K562 (cell line): Measurements from ENCODE around the gene WDR31. TPM values are rescaled to one million over a fixed set of nuclear protein-coding genes. Genes with fewer than 3 reads are reported as not detected.

Experiments used
- ARNT ChIP-seq, 2 experiments: fragments of 450-650 bp; IDR thresholded peaks; 2 replicates each; pipeline ENCODE4 v1.6.1; 2016; ENCODE audit warnings: mild to moderate bottlenecking in 1 of 2
- C11orf30 ChIP-seq: fragments of 450-650 bp; IDR thresholded peaks from 2 replicates; pipeline ENCODE4 v1.6.1; 2016; ENCODE audit warnings: low read depth, mild to moderate bottlenecking
- CTCF ChIP-seq, 3 experiments: IDR thresholded peaks in 2 of 3; conservative IDR thresholded peaks in 1 of 3; 2 replicates each; pipeline ENCODE4 v1.5.1; 2011 to 2012; ENCODE audit warnings: low read length in 3 of 3, mild to moderate bottlenecking in 3 of 3, control low read depth in 2 of 3, improper control_type of control experiment in 1 of 3, inconsistent platforms in 1 of 3, low read depth in 1 of 3, mixed read lengths in 1 of 3, moderate library complexity in 1 of 3; ENCODE audit not compliant: insufficient read depth in 2 of 3
- DEAF1 ChIP-seq: fragments of 450-650 bp; formaldehyde crosslinking; IDR thresholded peaks from 2 replicates; pipeline ENCODE4 v1.4.0; 2020; ENCODE audit warnings: mild to moderate bottlenecking, moderate library complexity
- GABPB2 ChIP-seq: fragments of 250-450 bp; sonication (Bioruptor Pico); conservative IDR thresholded peaks from 2 replicates; pipeline ENCODE4 v1.5.1; 2021; ENCODE audit warnings: mild to moderate bottlenecking
- GATAD2B ChIP-seq: fragments of 450-650 bp; IDR thresholded peaks from 2 replicates; pipeline ENCODE4 v1.6.1; 2017; ENCODE audit warnings: mild to moderate bottlenecking, borderline replicate concordance
- GMEB1 ChIP-seq: fragments of 250-450 bp; sonication (Bioruptor Pico); IDR thresholded peaks from 2 replicates; pipeline ENCODE4 v1.4.0; 2020; ENCODE audit warnings: mild to moderate bottlenecking
- NFE2 ChIP-seq: IDR thresholded peaks from 2 replicates; pipeline ENCODE4 v1.6.1; 2014; ENCODE audit warnings: antibody characterized with exemption, low read depth
- PHF21A ChIP-seq: fragments of 450-650 bp; IDR thresholded peaks from 2 replicates; pipeline ENCODE4 v1.6.1; 2017; ENCODE audit warnings: low read depth, borderline replicate concordance
- SIX5 ChIP-seq, 2 experiments: IDR thresholded peaks; 2 replicates each; pipeline ENCODE4 v1.6.1; 2011; ENCODE audit warnings: low read length in 2 of 2, borderline replicate concordance in 1 of 2, low read depth in 1 of 2, mild to moderate bottlenecking in 1 of 2, moderate library complexity in 1 of 2; ENCODE audit not compliant: insufficient read depth in 1 of 2
- SP1 ChIP-seq: sonication (generic); formaldehyde crosslinking; IDR thresholded peaks from 2 replicates; pipeline ENCODE4 v1.8.1; 2022; ENCODE audit warnings: mild to moderate bottlenecking, missing genetic modification reagents
- TEAD4 ChIP-seq, 2 experiments: sonication (generic) in 1 of 2; formaldehyde crosslinking in 1 of 2; IDR thresholded peaks; 2 replicates each; pipeline versions ENCODE4 v1.6.1 to v1.8.0; 2012 to 2022; ENCODE audit warnings: borderline replicate concordance in 1 of 2, inconsistent platforms in 1 of 2, low read length in 1 of 2, mild to moderate bottlenecking in 1 of 2, missing genetic modification reagents in 1 of 2
- ZFP1 ChIP-seq: fragments of 450-650 bp; formaldehyde crosslinking; IDR thresholded peaks from 2 replicates; pipeline ENCODE4 v1.4.0; 2020; ENCODE audit warnings: mild to moderate bottlenecking, mixed read lengths
- ZHX1 ChIP-seq: fragments of 150-350 bp; conservative IDR thresholded peaks from 2 replicates; pipeline ENCODE4 v1.6.1; 2014; ENCODE audit warnings: low read length
- ZNF217 ChIP-seq: sonication (generic); formaldehyde crosslinking; IDR thresholded peaks from 2 replicates; pipeline ENCODE4 v1.8.0; 2022; ENCODE audit warnings: mild to moderate bottlenecking, missing genetic modification reagents
- ZNF57 ChIP-seq: fragments of 450-650 bp; formaldehyde crosslinking; IDR thresholded peaks from 2 replicates; pipeline ENCODE4 v1.4.0; 2020; ENCODE audit warnings: mild to moderate bottlenecking, moderate library complexity
- polyA plus RNA-seq, 8 experiments: library from polyadenylated mRNA; depleted of rRNA in 4 of 8; stranded (reverse) in 5 of 8; unstranded in 3 of 8; fragments of >200 nt; fragmentation: Nextera tagmentation in 2 of 8; fragmentation: Illumina TruSeq in 1 of 8; extraction: Ambion mirVana in 2 of 8; extraction: Trizol in 1 of 8; gene quantifications; 2 replicates each; pipeline versions ENCODE4 v1.2.1 to v1.2.3, GENCODE V29; 2011 to 2014; ENCODE audit warnings: inconsistent platforms in 1 of 8, missing spikeins in 1 of 8
- total RNA-seq, 7 experiments: library from RNA; depleted of rRNA in 6 of 7; stranded (reverse); fragments of >200 nt in 6 of 7; fragmentation: Illumina TruSeq in 2 of 7; extraction: Trizol in 2 of 7; gene quantifications; 2 replicates each; pipeline versions ENCODE4 v1.2.1 to v1.2.3, GENCODE V29; 2011 to 2021; ENCODE audit warnings: low replicate concordance in 1 of 7

Gene WDR31
- total and polyA plus RNA-seq, 9 of the 15 experiments (the other 6 are each of a cell fraction or from before 2014, with no cell fraction given) = 0.35 to 1.8 (median 0.95) TPM

GRCh38 chr9:113274474-113275156 is 65.5 kb downstream of the WDR31 start (continued):
- peak; percentile 68 for TF ChIP-seq DEAF1 (CRISPR knock-in tag)
- TF ChIP-seq ZHX1 = no peak
- TF ChIP-seq SP1 (CRISPR knock-in tag) = no peak
- TF ChIP-seq CTCF (IDR thresholded peaks at IDR 0.05 in 2 of 3, conservative IDR thresholded peaks at IDR 0.05 in 1 of 3; ENCODE audit: insufficient read depth in 2 of 3, low read depth in 1 of 3, low read length in 3 of 3) = peak; percentile 50 to 86 (median 70); a peak in 5 of 6 replicates
- TF ChIP-seq NFE2 = 0 out of 2 replicates have a peak, but pooled peaks have one; percentile 45
- TF ChIP-seq ZFP1 (CRISPR knock-in tag) = no peak
- TF ChIP-seq GATAD2B = peak; percentile 59; the same call in 1 of the 2 replicates
- no peak for TF ChIP-seq ZNF57
- TF ChIP-seq SIX5 (IDR thresholded peaks at IDR 0.05; ENCODE audit: borderline replicate concordance in 1 of 2, insufficient read depth in 1 of 2, low read depth in 1 of 2, low read length in 2 of 2) = no peak
- TF ChIP-seq PHF21A = no peak
- peak in 1 of 2 experiments; percentile 40; a peak in 1 of 4 replicates for TF ChIP-seq ARNT (IDR thresholded peaks at IDR 0.05)
- TF ChIP-seq GMEB1 (CRISPR knock-in tag) = no peak
- peak; percentile 25; the same call in 1 of the 2 replicates for TF ChIP-seq C11orf30
- no peak for TF ChIP-seq TEAD4 (IDR thresholded peaks at IDR 0.05; ENCODE audit: low read length)
- TF ChIP-seq TEAD4 (CRISPR knock-in tag; IDR thresholded peaks at IDR 0.05; ENCODE audit: borderline replicate concordance) = no peak
- no peak for TF ChIP-seq ZNF217
- TF ChIP-seq GABPB2 (CRISPR knock-in tag) = no peak
